ENCODE measurements around the gene GPR37L1. TPM values are rescaled to one million over a fixed set of nuclear protein-coding genes. Genes with fewer than 3 reads are reported as not detected.

Gene GPR37L1
- total RNA-seq, 1 donor from 2014 or later: 0.06 TPM

- H3K36me3 ChIP-seq: no peaks in the 10 kb centered on the region
- no peak overlapping the region for H3K27ac ChIP-seq
- intact Hi-C loops (cut with DNase I): no loop called here
- H3K27me3 ChIP-seq: no peaks in the 10 kb centered on the region
- no peak for DNase-seq
- no peaks in the 10 kb centered on the region for H3K4me1 ChIP-seq
- no peak overlapping the region for H3K4me3 ChIP-seq
- no peak for TF ChIP-seq CTCF (IDR thresholded peaks at IDR 0.05)
- no peaks in the 10 kb centered on the region for H3K9me3 ChIP-seq
- ATAC-seq: peak; percentile 63
Observed at GRCh38 chr1:202112859-202113689, 9.6 kb upstream of the GPR37L1 start.

DNA sequence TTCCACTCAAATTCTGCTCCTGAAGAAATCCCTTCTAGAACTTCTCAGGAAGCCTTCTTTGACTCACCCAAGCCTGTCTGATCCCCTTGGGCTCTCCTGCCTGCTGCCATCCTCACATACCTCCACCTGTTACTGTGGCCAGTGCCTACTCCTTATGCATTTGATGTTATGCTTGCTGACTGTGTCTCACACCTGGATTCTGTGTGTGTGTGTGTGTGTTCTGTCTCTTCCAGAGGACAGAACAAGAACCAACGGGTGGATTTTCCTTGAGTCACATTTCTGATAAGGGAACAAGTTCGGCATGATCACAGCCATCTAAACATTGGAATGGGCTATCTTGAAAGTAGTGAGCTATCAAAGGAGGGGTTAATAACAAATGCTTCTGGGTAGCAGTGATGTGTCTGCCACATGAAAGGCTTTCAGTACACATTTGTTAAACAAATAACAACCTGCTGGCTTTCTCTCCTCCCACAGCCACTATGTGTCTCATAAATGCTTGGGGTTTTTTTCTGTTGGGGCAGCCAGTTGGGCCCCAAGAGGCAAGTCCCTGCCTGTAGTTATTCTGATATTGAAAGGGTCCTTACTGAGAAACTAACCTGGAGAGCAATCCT lies 8.9 kb upstream of the GPR37L1 start:
- Histone ChIP-seq H3K4me1 (no peaks in the 10 kb centered on the region), H3K27ac (no peak overlapping the region), H3K27me3 (no peaks in the 10 kb centered on the region), H3K4me3 (no peak overlapping the region), H3K36me3 (no peaks in the 10 kb centered on the region), H3K9me3 (no peaks in the 10 kb centered on the region)
- TF ChIP-seq CTCF (IDR thresholded peaks at IDR 0.05): no peak
- ATAC-seq (no peak), DNase-seq (no peak)
- intact Hi-C loops (cut with DNase I): no loop called here

DNA sequence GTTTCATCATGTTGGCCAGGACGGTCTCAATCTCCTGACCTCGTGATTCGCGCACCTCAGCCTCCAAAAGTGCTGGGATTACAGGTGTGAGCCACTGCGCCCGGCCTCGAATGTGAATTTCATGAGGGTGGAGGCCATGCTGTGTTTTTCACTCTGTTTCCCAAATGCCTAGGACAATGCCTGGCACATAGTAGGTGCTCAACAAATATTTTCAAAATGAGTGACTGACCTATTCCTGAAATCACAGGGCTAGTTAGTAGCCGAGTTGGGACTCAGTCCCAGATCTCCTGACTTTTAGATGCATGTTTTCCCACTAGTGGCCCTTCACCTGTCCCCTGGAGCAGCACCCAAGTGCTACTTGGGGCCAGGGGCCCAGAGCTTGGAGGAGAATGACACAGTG lies 6.4 kb upstream of the GPR37L1 start:
- ATAC-seq: no peak

GRCh38 chr1:202117898-202118371 lies 4.8 kb upstream of the GPR37L1 start:
- H3K4me1 ChIP-seq: no peaks in the 10 kb centered on the region
- DNase-seq: no peak
- no peaks in the 10 kb centered on the region for H3K9me3 ChIP-seq
- H3K36me3 ChIP-seq: no peaks in the 10 kb centered on the region
- intact Hi-C loops (cut with DNase I): no loop called here
- no peak overlapping the region for H3K27ac ChIP-seq
- H3K4me3 ChIP-seq: no peak overlapping the region
- no peak for TF ChIP-seq CTCF (IDR thresholded peaks at IDR 0.05)
- H3K27me3 ChIP-seq: no peaks in the 10 kb centered on the region
- no peak for ATAC-seq

More for the DNA sequence above, 6.4 kb upstream of the GPR37L1 start:
- H3K27me3 ChIP-seq: no peaks in the 10 kb centered on the region
- TF ChIP-seq CTCF (IDR thresholded peaks at IDR 0.05): no peak
- DNase-seq: no peak
- intact Hi-C loops (cut with DNase I): no loop called here
- H3K27ac ChIP-seq: no peak overlapping the region
- H3K9me3 ChIP-seq: no peaks in the 10 kb centered on the region
- no peaks in the 10 kb centered on the region for H3K4me1 ChIP-seq
- H3K36me3 ChIP-seq: no peaks in the 10 kb centered on the region
- H3K4me3 ChIP-seq: no peak overlapping the region

GRCh38 chr1:202121006-202121405 lies 1.7 kb upstream of the GPR37L1 start:
- Histone ChIP-seq H3K4me1 (no peaks in the 10 kb centered on the region), H3K9me3 (no peaks in the 10 kb centered on the region), H3K36me3 (no peaks in the 10 kb centered on the region), H3K4me3 (no peak overlapping the region), H3K27ac (no peak overlapping the region), H3K27me3 (no peaks in the 10 kb centered on the region)
- TF ChIP-seq CTCF (IDR thresholded peaks at IDR 0.05): no peak
- DNase-seq (no peak), ATAC-seq (no peak)
- intact Hi-C loops (cut with DNase I): no loop called here
